GDM1 (cell line): ENCODE results near the gene HDAC7.

Source experiments
- DNase-seq: peaks from one replicate; lab custom pipeline; 2025; lab: John Stamatoyannopoulos, UW

Gene HDAC7

DNA sequence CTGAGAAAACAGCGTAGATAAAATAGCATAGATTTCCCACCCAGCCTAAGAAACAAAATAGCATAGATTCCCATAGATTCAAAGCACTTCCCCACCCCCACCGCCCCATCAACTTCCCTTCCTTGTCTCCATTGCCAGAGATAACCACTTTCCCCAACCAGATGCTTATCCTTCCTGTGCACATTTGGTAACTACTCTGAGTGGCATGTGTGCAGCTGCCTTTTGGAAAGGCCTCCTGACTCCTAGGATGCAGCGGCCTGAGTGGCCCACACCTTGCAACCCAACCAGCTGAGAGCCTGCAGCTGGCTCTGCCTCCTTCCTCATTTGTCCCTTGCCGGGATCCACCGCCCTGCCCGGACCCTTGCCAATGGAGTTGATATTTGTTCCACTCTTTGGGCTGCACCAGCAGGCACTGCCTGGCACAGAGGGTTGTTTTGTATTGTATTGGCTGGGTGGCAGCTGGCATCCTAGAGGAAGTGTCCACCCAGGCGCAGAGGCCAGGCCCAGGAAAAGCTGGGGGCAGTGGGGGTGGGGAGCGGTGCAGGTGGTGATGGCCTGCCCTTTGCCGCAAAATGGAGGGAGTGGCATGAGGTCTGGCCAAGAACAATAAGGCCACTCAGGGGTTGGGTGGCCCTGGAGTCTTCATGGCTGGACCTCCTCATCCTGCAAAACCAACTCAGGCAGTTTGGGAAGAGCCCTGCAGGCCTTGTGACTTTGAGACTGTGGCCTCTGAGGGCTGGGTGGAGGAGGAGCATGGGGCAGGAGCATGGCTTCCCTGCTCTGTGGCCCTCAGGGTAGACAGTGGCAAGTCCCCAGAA, 41.8 kb downstream of the HDAC7 start:
- DNase-seq, result peak; percentile 85

DNA sequence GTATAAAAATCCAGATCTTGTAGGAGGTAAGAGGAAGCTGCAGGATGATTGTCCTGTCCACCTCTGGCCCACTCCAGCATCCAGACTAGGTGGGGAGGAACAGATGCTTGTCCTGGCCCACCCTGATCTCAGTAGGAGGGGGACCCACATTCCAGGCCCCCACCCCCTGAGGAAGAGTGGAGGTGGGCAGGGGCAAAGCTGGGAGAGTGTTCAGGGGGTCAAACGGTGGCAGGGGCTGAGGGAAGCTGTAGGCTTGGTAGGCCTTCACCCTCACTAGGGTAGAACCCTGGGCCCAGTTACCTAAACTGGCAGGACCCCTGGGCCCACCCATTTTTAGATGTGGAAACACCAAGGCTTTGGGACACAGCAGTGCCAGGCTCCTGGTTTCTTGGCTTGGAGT, 42.6 kb downstream of the HDAC7 start:
- DNase-seq, result no peak

DNA sequence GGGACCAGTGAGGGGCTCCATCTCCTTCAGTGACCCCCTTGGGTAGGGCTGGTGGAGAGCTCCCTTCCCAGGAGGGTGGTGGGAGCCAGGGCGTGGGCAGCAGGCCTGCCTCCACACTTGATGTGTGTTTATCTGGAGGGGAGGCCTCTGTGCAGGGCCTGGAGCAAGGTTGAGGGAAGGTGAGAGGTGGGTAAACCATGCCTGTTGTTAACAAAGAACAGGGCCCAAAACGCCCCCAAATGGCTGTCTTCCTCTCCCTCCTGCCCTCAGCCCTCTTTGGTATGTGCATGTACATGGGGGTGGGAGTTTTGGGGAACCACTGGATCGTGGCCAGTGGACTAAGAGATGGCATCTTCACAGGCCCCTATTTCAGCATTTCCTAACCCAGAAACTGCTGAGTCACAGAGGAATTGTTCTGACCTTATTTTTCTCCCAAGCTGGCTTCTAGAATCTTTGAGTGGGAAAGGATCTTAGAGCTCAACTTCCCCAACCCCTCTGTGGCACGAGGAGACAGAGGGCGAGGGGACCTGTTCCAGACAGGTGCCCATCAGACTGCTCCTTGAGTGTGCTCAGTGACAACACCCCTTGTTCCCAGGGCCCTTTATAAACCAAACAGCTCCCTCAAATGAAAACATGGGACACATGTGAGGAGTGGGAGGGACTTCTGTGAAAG, 43.1 kb downstream of the HDAC7 start:
- no peak for DNase-seq

DNA sequence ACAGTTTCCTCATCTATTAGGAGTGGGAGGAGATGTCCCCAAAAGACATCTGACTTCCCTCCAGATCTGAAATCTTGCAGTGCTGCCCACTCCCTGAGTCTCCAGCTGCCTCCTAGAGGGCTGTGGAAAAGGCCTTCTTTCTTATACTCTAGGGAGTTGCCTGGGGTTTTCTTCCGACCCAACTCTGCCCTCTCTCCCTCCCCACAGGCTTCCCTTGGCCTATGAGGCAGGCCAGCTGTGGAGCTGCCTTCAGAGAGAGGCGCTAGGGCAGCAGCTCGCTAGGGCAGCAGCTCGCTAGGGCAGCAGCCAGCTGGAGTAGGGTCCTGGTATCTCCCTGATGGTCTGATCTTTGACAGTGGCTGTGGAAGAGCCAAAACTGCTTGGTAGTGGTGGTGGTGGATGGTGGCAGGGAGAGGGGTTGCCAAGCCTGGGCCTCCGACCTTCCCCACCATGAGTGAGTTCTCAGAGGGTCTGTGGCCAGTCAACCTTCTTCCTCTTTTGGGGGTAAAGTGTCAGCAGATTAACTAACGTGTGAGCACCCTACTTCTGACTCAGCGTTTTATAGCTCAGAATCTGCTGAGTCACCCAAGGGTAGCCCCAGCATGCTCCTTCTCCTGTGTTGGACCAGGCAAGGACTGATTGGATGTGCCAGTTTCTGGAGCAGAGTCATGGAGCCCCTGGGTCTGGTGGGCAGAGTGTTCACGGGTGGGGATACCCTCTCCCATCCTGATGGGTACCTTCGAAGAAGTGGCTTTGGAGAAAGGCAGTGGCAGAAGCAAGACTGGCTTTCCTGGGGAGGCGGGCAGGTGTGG, 44.4 kb downstream of the HDAC7 start:
- DNase-seq, result peak; percentile 76

DNA sequence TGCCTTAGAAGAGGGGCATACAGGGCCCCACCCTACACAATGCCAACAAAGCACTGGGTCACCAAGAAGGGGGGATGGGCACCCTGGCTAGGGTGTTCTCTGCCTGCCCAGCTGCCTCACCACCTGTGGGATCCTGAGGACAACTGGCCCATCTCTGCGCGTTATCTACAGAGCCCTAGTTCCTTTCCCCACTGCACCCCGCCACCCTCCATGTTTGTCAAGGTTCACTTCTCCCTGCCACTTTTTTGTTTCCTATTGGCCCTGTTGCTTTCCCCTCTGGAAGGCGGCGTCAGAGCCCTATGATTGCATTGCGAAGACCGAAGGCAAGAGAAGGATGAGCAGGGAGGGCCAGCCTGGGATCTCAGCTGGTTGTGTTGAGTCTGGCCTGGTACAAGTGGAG, 45.0 kb downstream of the HDAC7 start:
- DNase-seq, result no peak

DNA sequence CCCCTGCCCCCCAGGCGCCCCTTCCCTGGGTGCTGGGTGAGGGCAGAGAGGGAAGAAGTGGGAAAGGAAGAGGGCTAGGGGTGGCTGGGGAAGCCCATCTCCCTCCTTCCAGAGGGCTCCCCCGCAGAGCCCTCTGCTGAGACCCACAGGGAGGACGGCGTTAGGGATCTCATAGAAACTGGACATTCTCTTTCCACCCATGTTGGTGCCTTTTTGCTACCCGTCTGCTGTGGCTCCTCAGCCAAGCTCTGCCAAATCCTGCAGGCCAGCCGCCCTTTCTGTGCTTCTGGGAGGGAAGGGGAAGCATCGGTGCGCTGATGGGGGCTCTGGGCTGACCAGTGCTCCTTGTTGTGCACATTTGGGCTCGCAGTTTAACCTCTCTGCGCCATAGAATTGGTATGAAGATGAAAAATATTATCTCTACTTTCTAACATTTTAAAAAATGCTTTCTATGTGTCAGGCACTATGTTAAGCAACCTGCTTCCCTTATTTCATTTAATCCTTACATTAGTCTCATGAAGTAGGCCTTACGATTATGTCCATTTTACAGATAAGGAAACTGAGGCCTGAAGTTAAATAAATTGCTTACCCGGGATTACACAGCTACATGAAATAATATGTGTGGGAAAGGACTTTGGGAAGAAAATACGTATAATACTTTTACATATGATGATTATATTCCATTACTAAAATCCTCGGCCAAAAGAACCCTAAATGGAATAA, 45.7 kb downstream of the HDAC7 start:
- no peak for DNase-seq

DNA sequence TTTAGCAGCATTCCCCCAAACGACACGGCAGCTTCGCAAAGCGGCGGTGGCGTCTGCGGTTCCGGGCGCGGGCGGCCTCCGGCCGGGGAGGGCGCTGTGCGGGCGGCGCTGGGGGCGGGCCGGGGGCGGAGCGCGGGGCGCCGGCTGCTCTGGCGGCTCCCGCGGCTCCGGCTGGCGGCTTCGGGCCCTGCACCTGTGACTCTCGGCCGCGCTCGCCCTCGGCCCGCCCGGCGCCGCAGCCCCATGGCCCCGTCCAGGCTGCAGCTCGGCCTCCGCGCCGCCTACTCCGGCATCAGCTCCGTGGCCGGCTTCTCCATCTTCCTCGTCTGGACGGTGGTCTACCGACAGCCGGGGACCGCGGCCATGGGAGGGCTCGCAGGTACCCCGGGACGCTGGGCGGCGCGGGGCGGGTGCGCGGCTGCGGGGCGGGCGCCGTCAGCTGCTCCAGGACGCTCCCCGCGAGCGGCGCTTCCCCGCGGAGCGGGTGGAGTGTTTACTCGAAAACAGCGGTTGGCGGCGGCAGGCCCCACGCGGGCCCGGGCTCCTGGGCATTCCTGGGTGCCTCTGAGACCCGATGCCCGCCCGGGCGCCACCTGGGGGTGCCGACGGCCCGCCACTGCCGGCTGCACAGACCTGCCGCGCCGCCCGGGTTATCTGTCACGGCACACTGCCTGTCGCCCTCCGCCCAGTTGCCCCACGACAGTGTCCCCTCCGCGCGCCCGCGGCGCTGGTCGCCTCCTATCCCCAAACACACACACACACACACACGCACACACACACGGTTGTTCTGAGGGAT, 46.4 kb downstream of the HDAC7 start, which contains the start of gene SLC48A1:
Gene SLC48A1, plus strand, starts transcription at position 177 of the 796 bp plus-strand sequence. Its CDS starts 67 bp downstream, at position 244.
- peak; percentile 68 for DNase-seq

DNA sequence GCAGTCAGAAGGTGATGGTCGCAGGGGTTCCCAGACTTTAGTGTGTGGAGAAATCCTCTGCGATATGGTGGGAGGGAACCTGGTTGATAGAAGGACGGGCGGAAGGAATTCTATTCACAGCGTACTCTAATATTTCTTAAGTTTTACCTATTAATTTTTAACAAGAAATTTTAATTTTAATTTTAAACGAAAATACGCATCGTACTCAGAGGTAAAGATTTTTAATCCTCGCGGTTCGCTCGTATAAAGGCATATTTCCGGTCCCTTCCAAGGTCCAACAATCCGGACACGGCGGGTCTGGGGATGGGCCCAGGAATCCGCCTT, 47.0 kb downstream of the HDAC7 start:
- no peak for DNase-seq

DNA sequence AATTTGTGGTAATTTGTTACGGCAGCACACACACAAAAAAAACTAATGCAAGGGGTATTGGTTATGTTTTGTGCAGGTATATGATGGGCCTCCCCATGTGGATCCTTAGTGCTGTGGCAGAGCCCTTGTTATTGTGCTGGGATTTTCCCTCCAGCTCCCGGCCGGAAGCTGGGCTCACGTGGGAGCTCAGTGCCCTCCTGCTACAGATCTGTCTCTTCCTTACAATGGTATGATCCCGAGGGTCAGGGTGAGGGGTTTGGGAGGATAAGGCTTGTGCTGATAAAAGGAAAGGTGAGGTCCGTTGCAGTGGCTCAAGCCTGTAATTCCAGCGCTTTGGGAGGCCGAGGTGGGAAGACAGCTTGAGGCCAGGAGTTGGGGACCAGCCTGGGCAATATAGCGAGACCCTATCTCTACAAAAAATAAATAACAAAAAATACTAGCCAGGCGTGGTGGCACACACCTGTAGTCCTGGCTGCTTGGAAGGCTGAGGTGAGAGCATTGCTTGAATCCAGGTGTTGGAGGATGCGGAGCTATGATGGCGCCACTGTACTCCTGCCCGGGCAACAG, 47.5 kb downstream of the HDAC7 start:
- no peak for DNase-seq

DNA sequence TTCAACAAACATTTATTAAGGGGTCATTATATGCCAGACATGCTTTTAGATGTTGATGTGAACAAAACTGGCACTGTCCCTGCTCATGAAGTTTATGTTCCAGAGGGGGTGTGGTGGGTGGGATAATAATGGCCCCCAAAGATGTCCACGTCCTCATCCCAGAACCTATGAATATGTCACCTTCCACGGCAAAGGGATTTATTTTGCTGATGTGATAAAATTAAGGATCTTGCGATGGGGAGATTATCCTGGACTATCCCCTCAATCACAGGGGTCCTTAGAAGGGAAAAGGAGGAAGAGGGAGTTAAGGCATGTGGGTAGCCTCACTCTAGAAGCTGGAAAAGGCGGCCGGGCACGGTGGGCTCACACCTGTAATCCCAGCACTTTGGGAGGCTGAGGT, 48.4 kb downstream of the HDAC7 start:
- DNase-seq, result no peak

DNA sequence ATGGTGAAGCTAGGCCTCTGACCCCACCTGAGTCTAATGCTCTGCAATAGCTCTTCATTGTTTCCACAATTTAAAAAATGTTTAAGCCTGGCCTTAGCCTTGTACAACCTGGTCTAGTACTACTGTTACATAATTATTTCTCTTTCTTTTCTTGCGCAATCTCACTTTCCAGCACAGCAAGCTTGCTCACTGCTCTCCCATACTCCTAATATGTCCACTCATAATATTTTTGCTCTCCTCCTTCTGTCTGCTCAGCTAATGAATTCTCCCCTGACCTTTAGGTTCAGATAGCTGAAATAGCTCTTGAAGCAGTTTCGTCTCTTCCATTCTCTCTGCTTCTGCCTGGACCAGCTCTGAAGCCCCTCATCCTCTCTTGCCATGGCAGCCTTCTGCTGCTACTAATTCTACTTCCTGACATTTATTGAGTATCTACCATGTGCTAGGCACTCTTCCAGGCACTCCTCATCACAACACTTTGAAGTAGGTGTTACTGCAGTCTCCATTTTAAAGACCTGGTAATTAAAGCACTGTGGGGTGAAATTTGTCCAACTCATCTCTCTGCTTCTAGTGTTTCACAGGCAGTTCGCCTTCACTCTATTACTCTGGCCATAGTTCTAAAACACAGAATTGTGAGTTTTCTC, 49.5 kb downstream of the HDAC7 start:
- DNase-seq, result no peak

DNA sequence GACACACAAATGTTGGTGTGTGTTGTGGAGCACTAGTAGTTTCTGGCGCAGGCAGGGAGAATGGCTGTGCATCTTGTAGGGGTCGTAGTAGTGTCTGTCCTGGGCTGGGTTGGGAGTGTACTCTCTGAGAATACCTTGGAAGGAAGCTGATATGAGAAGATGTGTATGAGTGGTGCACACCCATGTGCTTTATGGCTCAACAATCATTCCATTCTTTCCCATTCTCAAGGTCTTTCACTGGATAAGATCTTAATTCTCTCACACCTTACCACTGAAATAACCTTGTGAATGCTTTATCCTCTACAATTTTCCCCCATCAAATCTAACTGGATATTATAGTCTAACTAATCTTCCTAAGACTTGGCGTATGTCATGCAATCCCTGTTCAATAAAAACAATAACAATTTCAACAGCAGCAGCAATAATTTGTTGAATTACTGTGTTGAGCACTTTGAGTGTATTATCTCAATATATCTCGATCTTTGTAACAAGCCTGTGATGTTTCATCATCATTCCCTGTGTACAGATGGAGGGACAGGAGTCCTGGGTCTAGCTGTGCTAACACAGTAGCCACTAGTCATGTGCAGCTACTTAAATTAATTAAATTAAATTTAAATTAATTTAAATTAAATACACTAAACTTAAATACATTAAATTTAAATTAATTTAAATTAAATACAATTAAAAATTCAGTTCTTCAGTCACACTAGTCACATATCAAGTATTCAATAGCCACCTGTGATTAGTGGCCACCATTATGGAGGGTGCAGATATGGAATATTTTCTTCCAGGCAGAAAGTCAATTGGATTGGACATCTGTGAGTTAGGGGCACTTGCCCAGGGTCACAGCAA, 50.2 kb downstream of the HDAC7 start:
- DNase-seq, result no peak

DNA sequence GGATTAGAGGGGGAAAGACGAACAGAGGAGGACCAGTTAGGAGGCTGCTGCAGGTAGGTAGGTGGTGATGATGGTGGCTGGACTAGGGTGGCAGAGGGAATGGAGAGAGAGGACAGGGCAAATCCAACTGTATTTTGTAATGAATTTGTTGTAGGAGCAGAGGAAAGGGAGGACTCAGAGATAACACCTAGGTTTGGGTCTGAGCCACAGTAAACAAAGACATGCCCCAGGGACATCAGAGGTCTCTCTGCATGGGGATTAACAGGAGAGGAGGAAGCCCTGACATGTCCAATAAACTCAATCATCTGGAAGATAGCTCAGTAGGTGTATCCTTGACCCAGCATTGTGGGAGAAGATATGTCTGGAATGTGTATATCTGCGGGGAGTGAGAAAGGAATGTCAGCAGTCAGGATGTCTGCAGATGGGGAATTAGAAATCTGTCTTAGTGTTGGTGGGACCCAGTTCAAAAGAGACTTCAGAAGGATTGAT, 51.3 kb downstream of the HDAC7 start:
- DNase-seq, result no peak

DNA sequence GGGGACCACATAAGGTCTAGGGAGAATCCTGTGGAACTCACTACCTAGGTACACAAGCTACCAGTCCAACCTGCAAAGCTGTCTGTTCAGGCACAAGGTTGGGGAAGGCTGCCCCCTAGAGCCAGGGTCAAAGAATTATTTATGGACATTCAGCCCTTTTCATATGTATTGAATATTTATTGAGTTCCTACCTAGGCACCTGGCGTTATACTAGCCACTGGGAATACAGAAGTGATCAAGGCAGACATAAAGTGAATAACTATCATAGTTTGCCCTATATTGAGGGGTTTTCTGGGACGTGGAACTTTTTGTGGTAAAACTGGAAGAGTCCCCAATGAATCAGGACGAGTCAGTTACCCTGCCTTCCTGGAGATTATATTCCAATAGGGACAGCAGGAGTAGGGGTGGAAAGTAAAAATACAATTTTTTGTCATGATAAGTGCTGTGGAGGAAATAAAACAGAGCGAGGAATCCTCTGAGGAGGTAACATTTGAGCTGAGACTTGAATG, 52.4 kb downstream of the HDAC7 start:
- peak; percentile 60 for DNase-seq

DNA sequence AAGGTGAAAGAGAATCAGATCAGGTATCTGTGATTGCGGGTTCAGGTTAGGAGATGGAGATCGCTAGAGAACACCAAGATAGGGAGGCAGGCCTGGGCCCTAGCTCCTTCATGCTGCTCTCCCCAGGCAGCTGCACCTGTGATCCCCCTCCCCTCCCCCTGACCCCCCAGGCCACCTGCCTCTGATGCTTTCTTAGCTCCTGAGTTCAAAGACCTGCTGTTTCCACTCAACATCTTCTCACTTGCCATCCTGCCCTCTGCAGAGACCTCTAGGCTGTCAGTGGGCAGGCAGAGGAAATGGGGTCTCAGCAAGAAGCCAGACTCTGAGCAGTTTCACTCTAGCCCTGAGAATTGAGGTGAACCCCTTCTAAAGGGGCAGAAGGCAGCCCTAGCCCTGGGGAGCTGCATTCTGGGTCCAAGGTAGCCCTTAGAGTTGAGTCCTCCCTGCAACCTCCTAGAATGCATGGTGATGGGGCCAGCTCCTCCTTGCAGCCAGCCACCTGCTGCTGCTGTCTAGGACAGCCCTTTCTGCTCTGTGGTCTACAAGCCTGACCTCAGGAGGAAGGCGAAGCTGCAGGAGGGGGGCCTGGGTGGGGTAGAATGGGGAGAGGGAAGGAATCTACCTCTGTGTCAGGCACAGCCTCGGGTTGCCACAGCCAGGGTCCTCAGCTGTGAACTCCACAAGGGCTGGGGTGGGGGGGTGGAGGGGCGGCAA, 53.0 kb downstream of the HDAC7 start:
- peak; percentile 60 for DNase-seq

DNA sequence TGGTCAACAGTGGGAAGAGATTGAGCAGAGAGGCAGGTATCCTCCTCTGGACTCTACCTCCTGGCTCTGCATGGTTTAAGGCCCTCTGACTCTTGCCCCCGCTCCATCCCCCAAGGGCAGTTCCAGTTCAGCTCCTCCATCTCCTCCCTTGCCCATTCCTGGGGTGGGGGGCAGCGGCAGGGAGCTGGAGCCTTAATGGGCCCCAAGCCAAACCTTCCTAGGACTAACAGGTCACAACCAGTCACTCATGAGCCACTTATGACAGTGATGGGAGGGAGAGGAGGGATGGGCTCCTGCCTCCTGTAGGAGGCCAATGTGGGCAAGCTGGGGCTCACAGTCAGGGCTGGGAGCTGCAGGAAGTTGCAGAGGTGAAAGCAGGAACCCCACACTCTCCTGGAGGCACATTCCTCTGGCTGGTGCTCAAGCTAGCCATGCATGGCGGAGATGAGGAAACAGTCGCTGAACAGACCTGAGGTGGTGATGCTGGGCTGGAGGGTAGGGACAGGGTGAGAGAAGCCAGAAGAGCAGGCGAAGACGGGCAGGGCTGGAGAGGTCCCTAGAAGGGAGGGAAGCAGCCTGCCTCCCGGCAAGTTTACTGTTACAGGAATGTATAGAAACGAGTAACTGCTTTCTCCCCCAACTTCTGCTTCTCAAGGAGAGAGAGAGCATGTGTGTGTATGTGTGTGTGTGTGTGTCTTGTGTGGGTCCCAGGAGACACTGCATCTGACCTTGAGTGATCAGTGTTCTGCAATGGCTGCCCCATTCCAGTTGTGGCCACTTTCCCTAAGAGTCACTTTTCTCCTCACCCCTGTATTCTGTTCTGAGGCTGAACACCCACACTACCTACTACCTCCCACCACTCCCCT, 56.0 kb downstream of the HDAC7 start:
- peak; percentile 64 for DNase-seq

DNA sequence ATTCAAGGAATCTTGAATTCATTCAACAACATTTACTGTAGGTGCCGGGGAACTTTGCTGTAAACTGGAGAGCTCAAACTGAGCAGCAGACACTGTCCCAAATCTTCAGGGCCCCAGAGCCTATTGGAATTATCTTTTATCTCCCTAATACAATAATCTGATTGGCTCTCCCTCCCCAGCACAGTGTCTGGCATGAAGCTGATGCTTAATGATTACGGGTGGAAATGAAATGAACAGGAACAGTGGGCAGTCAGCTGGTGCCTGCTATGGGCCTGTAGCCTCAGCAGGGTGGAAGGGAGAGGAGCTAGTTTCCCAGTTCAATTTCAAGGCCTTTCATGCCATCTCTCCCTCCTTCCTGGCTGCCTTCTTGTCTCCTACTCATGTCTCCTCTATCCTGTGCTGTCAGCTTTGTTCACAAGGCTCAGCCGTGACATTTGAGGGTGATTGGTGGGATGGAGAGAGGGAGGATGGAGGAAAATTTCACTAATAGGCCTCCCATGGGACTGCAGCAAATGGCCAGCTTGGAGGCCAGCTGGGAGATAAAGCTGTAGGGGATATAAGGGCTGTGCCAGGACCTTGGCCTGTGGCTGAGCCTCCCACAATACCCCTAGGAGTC, 56.7 kb downstream of the HDAC7 start:
- no peak for DNase-seq
